ENCODE measurements around the gene GNA15.

DNA sequence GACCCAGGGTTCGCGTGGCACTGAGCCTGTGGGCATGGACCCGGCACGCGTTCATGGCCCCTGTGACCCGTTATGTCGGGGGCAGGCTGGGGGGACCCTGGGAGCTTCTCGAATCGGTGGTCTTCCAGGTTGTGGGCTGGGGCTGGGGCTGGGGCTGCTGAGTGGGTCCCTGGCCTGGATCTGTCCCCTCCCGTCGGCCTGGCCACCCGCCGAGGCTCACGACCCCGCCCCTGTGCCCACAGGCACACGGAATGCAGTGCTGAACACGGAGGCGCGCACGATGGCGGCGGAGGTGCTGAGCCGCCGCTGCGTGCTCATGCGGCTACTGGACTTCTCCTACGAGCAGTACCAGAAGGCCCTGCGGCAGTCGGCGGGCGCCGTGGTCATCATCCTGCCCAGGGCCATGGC is 56.4 kb downstream of the GNA15 start:
- TF ChIP-seq CTCF (IDR thresholded peaks at IDR 0.05) (no peak), POLR2A (IDR thresholded peaks at IDR 0.05) (no peak)

All from adrenal gland (tissue), 5 donors.